EH (cell line): ENCODE data around the gene FGD6.
A peak's percentile ranks its signal among the peaks of the same experiment; 100 is the strongest.

Experiments used
- DNase-seq: peaks from one replicate; pipeline ENCODE4 v3.0.0-alpha.2; 2015; ENCODE audit warnings: low read depth

The FGD6 gene

GRCh38 chr12:95083938-95084337 lies 133.3 kb downstream of the FGD6 start:
- peak; percentile 88 for DNase-seq

GRCh38 chr12:95083471-95083870 lies 133.8 kb downstream of the FGD6 start:
- peak; percentile 24 for DNase-seq

GRCh38 chr12:95077341-95077740 lies 139.9 kb downstream of the FGD6 start:
- DNase-seq, result no peak

- no peak for DNase-seq
Measured at GRCh38 chr12:95074766-95075165, 142.5 kb downstream of the FGD6 start.

GRCh38 chr12:95073698-95074520 lies 143.4 kb downstream of the FGD6 start:
- no peak for DNase-seq

GRCh38 chr12:95072900-95073697 lies 144.2 kb downstream of the FGD6 start, which contains the start of gene NR2C1:
NR2C1 (minus strand) TSS chr12:95073618; CDS start chr12:95067384, 6,234 bp downstream.
- DNase-seq, result peak; percentile 92

- no peak for DNase-seq
Measured at GRCh38 chr12:95070378-95070777, 146.9 kb downstream of the FGD6 start.

- no peak for DNase-seq
Measured at GRCh38 chr12:95066091-95066855, 151.0 kb downstream of the FGD6 start.

GRCh38 chr12:95060951-95061350 lies 156.3 kb downstream of the FGD6 start:
- no peak for DNase-seq

- DNase-seq, result no peak
Measured at GRCh38 chr12:95059984-95060383, 157.3 kb downstream of the FGD6 start.

- no peak for DNase-seq
Measured at GRCh38 chr12:95057424-95057823, 159.8 kb downstream of the FGD6 start.

- DNase-seq, result no peak
Measured at GRCh38 chr12:95055057-95055456, 162.2 kb downstream of the FGD6 start.

- DNase-seq, result no peak
Measured at GRCh38 chr12:95054206-95054605, 163.1 kb downstream of the FGD6 start.

- DNase-seq, result no peak
Measured at GRCh38 chr12:95051241-95051640, 166.0 kb downstream of the FGD6 start.

GRCh38 chr12:95037906-95038305 lies 179.4 kb downstream of the FGD6 start:
- DNase-seq, result peak; percentile 33

GRCh38 chr12:95034750-95035149 lies 182.5 kb downstream of the FGD6 start:
- DNase-seq, result no peak
